Upper lobe of left lung (tissue), 4 donors: ENCODE results near the gene ABCC4.

Experiments used
- CTCF ChIP-seq, 6 experiments: fragments of 450-650 bp in 4 of 6; fragments of 200-600 bp in 2 of 6; sonication (generic) in 2 of 6; IDR thresholded peaks; one replicate each; pipeline ENCODE4 v1.5.1; 2016 to 2019; ENCODE audit warnings: antibody characterized with exemption in 6 of 6
- POLR2A ChIP-seq, 4 donors: fragments of 450-650 bp; IDR thresholded peaks; one replicate each; pipeline ENCODE4 v1.5.1; 2016 to 2017; ENCODE audit warnings: antibody characterized with exemption in 4 of 4, mild to moderate bottlenecking in 2 of 4
- POLR2AphosphoS5 ChIP-seq, 2 donors: sonication (generic); formaldehyde crosslinking; IDR thresholded peaks; one replicate each; pipeline ENCODE4 v1.5.1; 2017; ENCODE audit warnings: antibody characterized with exemption in 2 of 2

GRCh38 chr13:95236774-95237173, 64.5 kb downstream of the ABCC4 start:
- no peak for TF ChIP-seq CTCF (IDR thresholded peaks at IDR 0.05)
- no peak for TF ChIP-seq POLR2A (IDR thresholded peaks at IDR 0.05)
- no peak for TF ChIP-seq POLR2AphosphoS5 (IDR thresholded peaks at IDR 0.05)
